Hepatocyte (in vitro differentiated cells): ENCODE data around the gene CORO2A.

Source experiments
- CTCF ChIP-seq: fragments of 200-600 bp; sonication (generic); IDR thresholded peaks from 2 replicates; pipeline ENCODE4 v1.5.1; 2016; ENCODE audit warnings: antibody characterized with exemption, mild to moderate bottlenecking; ENCODE audit not compliant: poor library complexity
- EZH2 ChIP-seq: fragments of 200-600 bp; sonication (generic); IDR thresholded peaks from 2 replicates; pipeline ENCODE4 v1.6.1; 2016; ENCODE audit warnings: antibody characterized with exemption, mild to moderate bottlenecking, borderline replicate concordance

DNA sequence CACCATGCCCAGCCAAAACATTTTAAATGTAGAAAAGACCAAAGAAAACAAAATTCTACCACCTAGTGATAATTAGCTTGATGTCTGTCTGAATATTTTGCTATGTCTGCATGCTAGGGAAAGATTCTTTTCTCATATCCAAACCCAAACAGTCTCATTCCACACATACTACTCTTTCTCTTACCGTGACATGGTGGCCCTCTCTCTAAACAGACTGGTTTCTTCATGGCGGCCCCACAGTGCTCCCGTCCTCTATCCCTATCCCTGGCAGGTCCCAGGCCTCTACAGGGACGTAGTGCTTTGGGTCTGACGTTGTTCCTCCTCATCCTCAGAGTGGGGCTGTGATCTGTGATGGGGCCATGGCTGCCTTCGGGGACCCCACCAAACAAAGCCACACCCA is 8.1 kb downstream of the CORO2A start:
- TF ChIP-seq CTCF: no peak
- no peak for TF ChIP-seq EZH2
